Stimulated activated naive B cell treated with anti-CD40 and anti-IgM and Interleukin-4, amounts not matched to agents 10 μg/mL and 1 μg/mL and 100 μg/mL, for 72 hours (primary cell): ENCODE results near the gene ST3GAL3.

Experiments
- ATAC-seq, 2 donors: fragments of 150-1000 bp; cut with Tn5 transposase; replicated peaks; 2 replicates each; pipeline ENCODE4 v1.10.0; 2021; ENCODE audit warnings: moderate library complexity in 1 of 2
- DNase-seq: peaks from one replicate; pipeline ENCODE4 v3.0.0; 2021
- H3K27ac Mint-ChIP-seq: one replicate; pipeline ENCODE4 v1.8.0; 2022; ENCODE audit warnings: mild to moderate bottlenecking, mixed read lengths
- H3K27me3 Mint-ChIP-seq, 2 donors: one replicate each; pipeline ENCODE4 v1.8.0; 2022; ENCODE audit warnings: mixed read lengths in 2 of 2
- H3K36me3 Mint-ChIP-seq, 2 donors: one replicate each; pipeline ENCODE4 v1.8.0; 2022; ENCODE audit warnings: mixed read lengths in 2 of 2, mild to moderate bottlenecking in 1 of 2
- H3K4me1 Mint-ChIP-seq, 2 donors: one replicate each; pipeline ENCODE4 v1.8.0; 2022; ENCODE audit warnings: mixed read lengths in 2 of 2, mild to moderate bottlenecking in 1 of 2
- H3K4me3 Mint-ChIP-seq, 2 donors: one replicate each; pipeline ENCODE4 v1.8.0; 2022; ENCODE audit warnings: mild to moderate bottlenecking in 2 of 2, mixed read lengths in 2 of 2, moderate library complexity in 1 of 2
- H3K9me3 Mint-ChIP-seq, 2 donors: one replicate each; pipeline ENCODE4 v1.8.0; 2022; ENCODE audit warnings: mixed read lengths in 2 of 2, mild to moderate bottlenecking in 1 of 2

ST3GAL3 gene

DNA sequence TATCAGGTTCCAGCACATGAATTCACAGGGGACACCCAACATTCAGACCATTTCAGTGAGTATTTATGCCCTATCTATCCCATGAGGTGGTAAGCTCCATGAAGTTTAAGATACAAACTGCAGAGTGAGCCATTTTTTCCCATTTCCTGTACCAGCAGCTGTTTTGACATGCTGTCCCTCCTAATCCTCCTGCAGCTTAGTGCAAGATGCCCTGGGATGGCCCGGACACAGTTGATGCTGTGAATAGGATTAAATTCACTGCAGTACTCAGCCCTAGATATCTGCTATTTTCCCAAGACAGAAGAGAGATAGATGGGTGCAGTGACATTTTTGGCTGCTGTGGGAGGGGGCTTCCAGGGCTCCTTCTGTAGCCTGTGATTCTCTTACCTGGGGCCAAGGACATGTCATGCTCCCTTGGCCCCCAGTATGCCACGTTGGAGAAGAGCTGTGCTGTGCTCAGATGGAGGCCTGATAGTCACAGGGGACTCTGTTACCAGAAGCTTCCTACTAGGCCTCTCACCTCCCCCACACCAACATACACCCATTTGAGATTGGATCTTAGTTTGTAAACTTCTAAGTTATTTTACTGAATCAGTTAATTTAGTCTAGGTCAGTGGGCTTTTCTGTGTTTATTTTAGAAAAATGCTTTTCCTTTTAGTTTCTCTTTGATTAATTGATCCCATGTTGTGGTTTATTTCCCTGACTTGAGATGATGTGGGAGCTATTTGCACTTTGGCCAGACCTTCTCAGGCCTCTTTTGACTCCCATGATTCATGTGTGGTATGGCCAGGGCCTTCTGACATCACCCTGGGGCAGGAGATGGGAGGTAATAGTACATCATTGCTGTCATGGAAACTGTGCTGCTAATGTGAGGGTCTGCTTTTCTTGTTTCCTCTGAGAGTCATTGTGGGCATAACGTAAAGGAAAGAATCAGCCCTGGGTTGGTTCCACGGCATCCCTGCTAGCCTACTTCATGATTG, 92.6 kb downstream of the ST3GAL3 start:
- H3K4me1 Mint-ChIP-seq = peaks cover 6 to 10% of the 10 kb centered on the region in 2 donors
- H3K4me3 Mint-ChIP-seq = no peak overlapping the region
- no peaks in the 10 kb centered on the region for H3K27me3 Mint-ChIP-seq
- H3K9me3 Mint-ChIP-seq = no peaks in the 10 kb centered on the region
- no peak for ATAC-seq
- peaks cover 20 to 32% of the 10 kb centered on the region in 2 donors for H3K36me3 Mint-ChIP-seq
- no peak for DNase-seq
- no peak overlapping the region for H3K27ac Mint-ChIP-seq

DNA sequence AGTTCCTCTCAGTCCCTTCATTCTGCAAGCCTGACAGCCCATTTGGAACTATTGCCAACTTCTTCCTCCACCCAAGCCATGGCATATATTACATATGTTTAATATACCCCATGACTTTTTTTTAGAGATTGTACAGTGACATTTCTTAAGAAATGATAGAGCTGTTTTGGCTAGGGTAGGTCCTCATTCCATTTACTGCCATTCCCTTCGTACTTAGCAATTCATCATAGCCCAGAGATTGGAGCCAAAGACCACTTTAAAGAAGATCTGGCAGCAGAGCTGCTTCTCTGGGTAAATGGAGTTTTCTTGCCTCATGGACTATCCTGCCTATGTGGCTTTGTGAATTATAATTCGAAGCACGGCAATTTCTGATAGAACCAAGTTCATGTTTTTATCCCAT, 93.4 kb downstream of the ST3GAL3 start:
- DNase-seq (no peak), ATAC-seq (no peak)
- Mint-ChIP-seq H3K4me3 (no peak overlapping the region), H3K4me1 (peaks cover 6 to 10% of the 10 kb centered on the region in 2 donors), H3K27ac (no peak overlapping the region), H3K36me3 (peaks cover 20 to 29% of the 10 kb centered on the region in 2 donors), H3K9me3 (no peaks in the 10 kb centered on the region), H3K27me3 (no peaks in the 10 kb centered on the region)

DNA sequence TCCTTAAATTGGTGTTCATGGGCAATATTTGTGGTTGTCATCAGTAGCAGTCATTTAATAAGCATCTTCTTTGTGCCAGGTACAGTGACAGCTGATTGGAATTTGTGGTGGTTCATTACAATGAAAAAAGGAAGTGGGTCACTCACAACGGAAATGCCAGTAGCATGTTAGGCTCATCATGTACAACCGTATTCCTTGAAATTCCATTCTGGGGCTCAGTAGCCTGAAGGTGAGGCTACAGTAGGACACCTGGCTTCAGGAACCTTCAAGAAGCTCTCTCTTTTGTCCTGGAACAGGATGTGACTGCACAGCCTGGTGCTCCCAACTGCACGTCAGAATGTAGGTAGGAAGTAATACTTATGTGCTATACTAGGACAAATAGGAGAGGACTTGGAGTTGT, 93.9 kb downstream of the ST3GAL3 start:
- Mint-ChIP-seq H3K27ac (no peak overlapping the region), H3K36me3 (peaks cover 20 to 25% of the 10 kb centered on the region in 2 donors), H3K4me1 (peaks cover 4 to 10% of the 10 kb centered on the region in 2 donors), H3K4me3 (no peak overlapping the region), H3K27me3 (no peaks in the 10 kb centered on the region), H3K9me3 (no peaks in the 10 kb centered on the region)
- no peak for ATAC-seq
- no peak for DNase-seq

DNA sequence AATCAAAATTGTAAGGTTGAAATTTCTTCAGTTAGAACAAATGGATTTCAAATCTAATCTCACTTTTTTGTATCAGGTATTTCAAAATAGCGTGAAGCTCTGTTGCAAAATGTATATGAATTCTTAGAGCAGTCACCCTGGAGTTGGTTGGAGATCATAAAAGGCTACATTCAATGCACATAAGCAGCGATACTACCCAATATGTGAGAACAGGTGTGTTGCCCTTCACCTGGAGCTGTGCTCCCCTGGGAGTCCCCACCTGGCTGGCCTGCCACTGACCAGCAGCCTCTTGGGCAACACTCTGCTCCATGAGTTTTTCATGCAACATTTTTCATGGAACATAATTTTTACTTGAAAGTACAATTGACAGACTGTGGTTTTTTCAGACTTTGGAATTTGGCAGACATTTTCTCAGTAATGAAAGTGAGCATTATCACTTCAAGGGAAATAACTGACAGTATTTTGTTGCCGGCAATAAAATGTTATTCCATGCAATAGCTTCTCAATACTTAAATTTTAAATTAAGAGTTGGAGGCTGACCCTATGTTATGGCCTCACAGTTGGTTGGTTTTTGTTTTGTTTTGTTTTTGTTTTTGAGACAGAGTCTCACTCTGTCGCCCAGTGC, 95.1 kb downstream of the ST3GAL3 start:
- Mint-ChIP-seq H3K36me3 (peaks cover 15 to 25% of the 10 kb centered on the region in 2 donors), H3K4me3 (no peak overlapping the region), H3K9me3 (peaks cover under 1 to 1% of the 10 kb centered on the region in 2 donors), H3K27me3 (no peaks in the 10 kb centered on the region), H3K27ac (no peak overlapping the region), H3K4me1 (peaks cover 4 to 10% of the 10 kb centered on the region in 2 donors)
- no peak for ATAC-seq
- DNase-seq = no peak

DNA sequence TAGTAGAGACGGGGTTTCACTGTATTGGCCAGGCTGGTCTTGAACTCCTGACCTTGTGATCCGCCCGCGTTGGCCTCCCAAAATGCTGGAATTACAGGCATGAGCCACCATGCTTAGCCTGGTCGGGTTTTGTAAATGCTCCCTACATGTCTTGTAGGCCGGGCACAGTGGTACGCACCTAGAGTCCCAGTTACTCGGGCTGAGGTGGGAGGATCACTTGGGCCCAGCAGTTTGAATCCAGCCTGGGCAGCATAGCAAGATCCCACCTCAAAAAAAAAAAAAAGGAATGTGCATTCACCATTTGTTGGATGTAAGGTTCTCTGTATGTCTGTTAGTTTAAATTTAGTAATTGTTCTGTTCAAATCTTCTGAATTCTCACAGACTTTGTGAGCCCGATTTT, 95.8 kb downstream of the ST3GAL3 start:
- peaks cover 4 to 6% of the 10 kb centered on the region in 2 donors for H3K9me3 Mint-ChIP-seq
- H3K27ac Mint-ChIP-seq = no peak overlapping the region
- DNase-seq (no peak), ATAC-seq (no peak)
- peaks cover 4 to 10% of the 10 kb centered on the region in 2 donors for H3K4me1 Mint-ChIP-seq
- H3K4me3 Mint-ChIP-seq = no peak overlapping the region
- peaks cover 19 to 27% of the 10 kb centered on the region in 2 donors for H3K36me3 Mint-ChIP-seq
- H3K27me3 Mint-ChIP-seq = no peaks in the 10 kb centered on the region

DNA sequence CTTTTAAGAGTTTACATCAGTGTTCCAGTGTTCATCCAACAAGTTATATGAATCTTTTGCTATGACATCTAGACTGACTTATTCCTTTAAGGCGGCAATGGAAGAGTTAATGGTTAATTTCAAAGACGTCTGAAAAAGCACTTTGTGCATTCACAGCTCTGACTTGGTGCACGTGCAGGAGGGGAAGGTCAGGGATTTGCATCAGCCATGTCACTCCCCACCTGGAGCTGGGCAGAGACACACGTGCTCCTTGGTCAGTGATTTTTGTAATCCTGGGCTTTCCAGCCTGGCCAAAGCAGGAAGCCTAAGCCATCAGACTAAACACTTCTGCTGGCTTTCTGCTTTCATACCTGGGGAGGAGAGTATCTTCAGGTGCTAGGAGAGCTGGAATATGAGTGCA, 96.3 kb downstream of the ST3GAL3 start:
- ATAC-seq (no peak), DNase-seq (no peak)
- peaks cover 4 to 10% of the 10 kb centered on the region in 2 donors for H3K4me1 Mint-ChIP-seq
- peaks cover 9 to 11% of the 10 kb centered on the region in 2 donors for H3K9me3 Mint-ChIP-seq
- H3K27me3 Mint-ChIP-seq = no peaks in the 10 kb centered on the region
- H3K27ac Mint-ChIP-seq = no peak overlapping the region
- peaks cover 23 to 27% of the 10 kb centered on the region in 2 donors for H3K36me3 Mint-ChIP-seq
- no peak overlapping the region for H3K4me3 Mint-ChIP-seq

DNA sequence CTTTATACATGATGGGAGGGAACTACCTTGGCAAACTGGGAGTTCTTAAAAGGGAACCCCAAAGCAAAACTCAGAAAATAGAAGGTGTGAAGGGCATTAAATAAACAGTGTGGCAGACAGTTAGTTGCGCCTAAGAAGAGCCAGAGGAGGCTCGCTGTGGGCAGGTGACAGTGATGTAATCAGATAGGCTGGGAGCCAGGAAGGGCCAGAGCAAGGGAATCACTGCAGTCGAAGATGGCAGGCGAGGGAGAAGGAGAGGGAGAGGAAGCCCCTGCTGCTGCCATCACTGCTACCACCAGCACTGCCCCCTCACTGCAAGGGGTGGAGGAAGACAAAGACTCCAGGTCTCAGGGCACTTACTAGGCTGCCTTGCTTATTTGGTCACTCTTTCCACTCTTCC, 97.2 kb downstream of the ST3GAL3 start:
- H3K27ac Mint-ChIP-seq = no peak overlapping the region
- peaks cover 4 to 9% of the 10 kb centered on the region in 2 donors for H3K4me1 Mint-ChIP-seq
- H3K9me3 Mint-ChIP-seq = peaks cover 15 to 17% of the 10 kb centered on the region in 2 donors
- ATAC-seq = no peak
- H3K4me3 Mint-ChIP-seq = no peak overlapping the region
- no peak for DNase-seq
- H3K27me3 Mint-ChIP-seq = no peaks in the 10 kb centered on the region
- peaks cover 29 to 32% of the 10 kb centered on the region in 2 donors for H3K36me3 Mint-ChIP-seq

DNA sequence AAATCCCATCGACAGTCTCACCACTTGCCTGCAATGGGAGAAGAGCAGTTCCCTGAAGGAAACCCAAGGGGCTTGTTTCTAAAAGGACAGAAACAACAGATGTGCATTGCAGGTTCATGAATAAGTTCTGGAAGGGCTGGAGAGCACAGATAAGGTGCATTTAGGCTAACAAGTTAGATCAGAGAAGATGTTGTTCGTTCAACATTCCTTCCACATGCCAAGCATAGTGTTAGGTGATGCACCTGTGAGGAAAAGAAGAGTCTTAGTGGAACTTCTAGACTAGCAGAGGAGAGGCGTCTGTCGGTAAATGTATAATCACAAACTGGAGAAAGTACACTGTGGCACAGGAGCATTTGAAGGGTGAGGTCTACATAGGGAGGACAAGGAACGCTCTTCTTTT, 98.0 kb downstream of the ST3GAL3 start:
- Mint-ChIP-seq H3K36me3 (peaks cover 26 to 31% of the 10 kb centered on the region in 2 donors), H3K4me3 (no peak overlapping the region), H3K27me3 (no peaks in the 10 kb centered on the region), H3K9me3 (peaks cover 15 to 17% of the 10 kb centered on the region in 2 donors), H3K4me1 (peaks cover 1 to 2% of the 10 kb centered on the region in 2 donors), H3K27ac (no peak overlapping the region)
- no peak for ATAC-seq
- DNase-seq = no peak

DNA sequence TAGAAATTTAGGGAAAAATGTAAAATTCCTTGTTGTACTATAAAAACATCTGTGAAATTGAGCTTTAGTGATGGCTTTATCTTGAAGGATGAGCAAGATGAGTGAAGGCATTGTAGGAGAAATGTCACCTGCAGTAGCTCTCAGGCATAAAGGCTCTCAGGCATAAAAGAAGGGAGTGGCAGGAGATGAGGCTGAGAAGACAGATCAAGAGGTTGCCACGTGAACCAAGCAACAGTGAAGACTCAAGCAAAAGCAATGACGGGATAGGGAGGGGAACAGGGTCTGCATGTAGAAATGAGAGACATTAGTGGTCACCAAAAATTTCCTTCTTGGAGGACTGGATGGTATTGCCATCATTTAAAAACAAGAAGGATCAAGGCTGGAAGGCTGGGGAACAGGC, 98.8 kb downstream of the ST3GAL3 start:
- Mint-ChIP-seq H3K27ac (no peak overlapping the region), H3K4me1 (peaks cover 0 to 2% of the 10 kb centered on the region in 2 donors), H3K4me3 (no peak overlapping the region), H3K9me3 (peaks cover 15 to 17% of the 10 kb centered on the region in 2 donors), H3K27me3 (no peaks in the 10 kb centered on the region), H3K36me3 (peaks cover 26 to 35% of the 10 kb centered on the region in 2 donors)
- no peak for DNase-seq
- ATAC-seq = no peak

DNA sequence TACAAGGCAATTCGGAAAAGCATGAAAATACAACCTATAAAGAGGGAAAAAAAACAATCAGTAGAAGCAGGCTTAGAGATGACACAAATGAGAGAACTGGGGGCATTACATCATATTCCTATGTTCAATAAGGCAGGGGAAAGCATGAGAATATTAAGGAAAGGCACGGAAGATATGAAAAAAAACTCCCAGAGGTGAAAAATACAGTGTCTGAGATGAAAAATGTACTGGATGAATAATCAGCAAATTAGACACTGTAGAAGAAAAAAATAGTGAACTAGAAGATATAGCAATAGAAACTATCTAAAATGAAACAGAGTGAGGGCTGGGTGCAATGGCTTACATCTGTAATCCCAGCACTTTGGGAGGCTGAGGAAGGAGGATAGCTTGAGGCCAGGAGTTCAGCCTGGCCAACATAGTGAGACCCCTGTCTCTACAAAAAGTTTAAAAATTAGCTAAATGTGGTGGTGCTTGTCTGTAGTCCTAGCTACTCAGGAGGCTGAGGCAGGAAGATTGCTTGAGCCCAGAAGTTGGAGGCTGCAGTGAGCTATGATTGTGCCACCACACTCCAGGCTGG, 101.8 kb downstream of the ST3GAL3 start:
- Mint-ChIP-seq H3K4me1 (peaks cover 2 to 11% of the 10 kb centered on the region in 2 donors), H3K27me3 (no peaks in the 10 kb centered on the region), H3K36me3 (peaks cover 25 to 37% of the 10 kb centered on the region in 2 donors), H3K4me3 (no peak overlapping the region), H3K9me3 (peaks cover 15 to 17% of the 10 kb centered on the region in 2 donors), H3K27ac (no peak overlapping the region)
- ATAC-seq (no peak), DNase-seq (no peak)

DNA sequence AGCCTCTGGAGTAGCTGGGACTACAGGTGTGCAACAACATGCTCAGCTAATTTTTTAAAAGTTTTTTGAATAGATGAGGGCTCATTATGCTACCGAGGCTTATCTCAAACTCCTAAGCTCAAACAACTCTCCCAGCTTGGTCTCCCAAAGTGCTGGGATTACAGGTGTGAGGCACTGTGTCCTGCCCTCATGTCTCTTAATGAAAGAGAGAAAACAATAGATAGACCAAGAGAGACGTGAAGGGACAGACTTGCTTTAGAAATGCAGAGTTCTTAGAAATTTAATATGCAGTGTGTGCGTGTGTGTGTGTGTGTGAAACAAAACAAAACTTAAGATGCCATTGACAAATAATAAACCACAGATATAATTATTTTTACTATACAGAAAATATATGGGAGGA, 105.2 kb downstream of the ST3GAL3 start:
- Mint-ChIP-seq H3K4me3 (no peak overlapping the region), H3K27me3 (no peaks in the 10 kb centered on the region)

DNA sequence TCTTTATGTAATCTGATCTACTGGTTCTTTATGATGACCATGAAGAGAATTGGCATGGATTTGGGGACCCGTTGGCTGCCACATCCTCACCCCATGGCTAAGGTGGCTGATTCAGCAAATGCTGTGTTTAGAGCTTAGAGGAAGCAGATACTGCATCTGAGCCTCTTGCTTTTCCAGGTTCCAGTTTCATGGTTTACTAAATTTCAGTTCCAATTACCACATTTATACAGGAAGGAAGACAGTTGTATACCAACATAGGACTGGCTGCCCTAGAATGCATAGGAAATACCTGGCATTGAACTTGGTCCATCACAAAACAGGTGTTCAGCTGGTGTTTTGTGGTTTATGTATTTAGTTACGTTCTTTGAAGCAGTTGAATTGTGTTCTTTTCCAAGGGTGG, 107.1 kb downstream of the ST3GAL3 start:
- H3K4me3 Mint-ChIP-seq = no peak overlapping the region

More for the DNA sequence above, 105.2 kb downstream of the ST3GAL3 start:
- no peak for DNase-seq
- Mint-ChIP-seq H3K9me3 (peaks cover 17 to 24% of the 10 kb centered on the region in 2 donors), H3K27ac (no peak overlapping the region), H3K36me3 (peaks cover 37 to 58% of the 10 kb centered on the region in 2 donors), H3K4me1 (peaks cover 2 to 11% of the 10 kb centered on the region in 2 donors)
- ATAC-seq = no peak

DNA sequence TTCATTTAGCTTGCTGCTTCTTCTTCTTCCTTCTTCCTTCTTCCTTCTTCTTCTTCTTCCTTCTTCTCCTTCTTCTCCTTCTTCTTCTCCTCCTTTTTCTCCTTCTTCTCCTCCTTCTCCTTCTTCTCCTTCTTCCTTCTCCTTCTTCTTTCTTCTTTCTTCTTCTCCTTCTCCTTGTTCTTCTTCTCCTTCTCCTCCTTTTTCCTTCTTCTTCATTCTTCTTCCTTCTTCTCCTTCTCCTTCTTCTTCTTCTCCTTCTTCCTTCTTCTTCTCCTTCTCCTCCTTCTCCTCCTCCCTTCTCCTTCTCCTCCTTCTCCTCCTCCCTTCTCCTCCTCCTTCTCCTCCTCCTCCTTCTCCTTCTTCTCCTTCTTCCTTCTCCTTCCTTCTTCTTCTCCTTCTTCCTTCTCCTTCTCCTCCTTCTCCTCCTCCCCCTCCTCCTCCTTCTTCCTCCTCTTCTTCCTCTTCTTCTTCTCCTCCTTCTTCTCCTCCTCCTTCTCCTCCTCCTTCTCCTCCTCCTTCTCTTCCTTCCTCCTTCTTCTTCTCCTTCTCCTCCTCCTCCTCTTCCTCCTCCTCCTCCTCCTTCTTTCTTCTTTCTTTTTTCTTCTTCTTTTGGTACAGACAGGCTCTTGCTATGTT, 110.1 kb downstream of the ST3GAL3 start:
- Mint-ChIP-seq H3K4me3 (no peak overlapping the region), H3K4me1 (peaks cover 3 to 5% of the 10 kb centered on the region in 2 donors), H3K27me3 (no peaks in the 10 kb centered on the region), H3K36me3 (peaks cover 40 to 59% of the 10 kb centered on the region in 2 donors), H3K9me3 (peaks cover 9 to 13% of the 10 kb centered on the region in 2 donors), H3K27ac (no peak overlapping the region)
- no peak for ATAC-seq
- no peak for DNase-seq

More for the DNA sequence above, 107.1 kb downstream of the ST3GAL3 start:
- H3K9me3 Mint-ChIP-seq = peaks cover 9 to 13% of the 10 kb centered on the region in 2 donors
- no peak for ATAC-seq
- no peaks in the 10 kb centered on the region for H3K27me3 Mint-ChIP-seq
- DNase-seq = no peak
- peaks cover 30 to 55% of the 10 kb centered on the region in 2 donors for H3K36me3 Mint-ChIP-seq
- H3K4me1 Mint-ChIP-seq = peaks cover 2 to 11% of the 10 kb centered on the region in 2 donors
- no peak overlapping the region for H3K27ac Mint-ChIP-seq

DNA sequence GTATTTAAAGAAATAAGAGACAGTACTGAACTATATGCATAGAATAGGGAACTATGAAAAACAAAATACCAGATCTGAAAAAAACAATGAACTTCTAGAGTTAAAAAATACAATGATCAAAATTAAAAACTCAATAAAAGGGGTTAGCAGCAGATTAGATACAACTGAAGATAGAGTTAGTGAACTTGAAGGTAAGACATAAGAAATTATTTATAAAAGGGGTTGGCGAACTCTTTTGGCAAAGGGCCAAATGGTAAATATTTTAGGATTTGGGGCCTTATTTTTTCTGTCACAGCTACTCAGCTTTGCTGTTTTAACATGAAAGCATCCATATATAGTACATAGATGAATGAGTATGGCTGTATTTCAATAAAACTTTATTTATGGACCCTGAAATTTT, 111.4 kb downstream of the ST3GAL3 start:
- Mint-ChIP-seq H3K4me1 (peaks cover under 1 to 7% of the 10 kb centered on the region in 2 donors), H3K27ac (no peak overlapping the region), H3K27me3 (no peaks in the 10 kb centered on the region), H3K9me3 (peaks cover 9 to 13% of the 10 kb centered on the region in 2 donors), H3K4me3 (no peak overlapping the region), H3K36me3 (peaks cover 48 to 69% of the 10 kb centered on the region in 2 donors)
- no peak for DNase-seq
- ATAC-seq = no peak
